SK-N-SH treated with all-trans-retinoic acid at 6 μM for 48 hours (cell line): ENCODE measurements around the gene KIRREL3.

Experiments used
- ARNTL ChIP-seq: fragments of 450-650 bp; formaldehyde crosslinking; IDR thresholded peaks from 2 replicates; pipeline ENCODE4 v1.5.0; 2020; ENCODE audit warnings: low read depth, mild to moderate bottlenecking, moderate library complexity, borderline replicate concordance
- GLIS3 ChIP-seq: fragments of 250-450 bp; sonication (Bioruptor Pico); IDR thresholded peaks from 2 replicates; pipeline ENCODE4 v1.5.0; 2020; ENCODE audit warnings: mild to moderate bottlenecking, moderate library complexity
- ISL1 ChIP-seq: fragments of 250-450 bp; sonication (Bioruptor Pico); IDR thresholded peaks from 2 replicates; pipeline ENCODE4 v2.1.2; 2022; ENCODE audit warnings: mild to moderate bottlenecking, moderate library complexity
- PATZ1 ChIP-seq: fragments of 250-450 bp; sonication (Bioruptor Pico); IDR thresholded peaks from 2 replicates; pipeline ENCODE4 v1.8.0; 2020; ENCODE audit warnings: mild to moderate bottlenecking, moderate library complexity, borderline replicate concordance
- ZFP3 ChIP-seq: fragments of 250-450 bp; sonication (Bioruptor Pico); IDR thresholded peaks from 2 replicates; pipeline ENCODE4 v1.5.0; 2020; ENCODE audit warnings: mild to moderate bottlenecking, moderate library complexity
- ZFP30 ChIP-seq: fragments of 450-650 bp; formaldehyde crosslinking; IDR thresholded peaks from 2 replicates; pipeline ENCODE4 v1.5.0; 2022; ENCODE audit warnings: mild to moderate bottlenecking, moderate library complexity
- ZNF565 ChIP-seq: fragments of 450-650 bp; formaldehyde crosslinking; conservative IDR thresholded peaks from 2 replicates; pipeline ENCODE4 v1.5.0; 2020; ENCODE audit warnings: low read depth, mild to moderate bottlenecking, moderate library complexity
- ZNF70 ChIP-seq: fragments of 450-650 bp; formaldehyde crosslinking; IDR thresholded peaks from 2 replicates; pipeline ENCODE4 v1.5.0; 2020; ENCODE audit warnings: mild to moderate bottlenecking, moderate library complexity
- TF ChIP-seq, protein P1 (sequence below): fragments of 250-450 bp; sonication (Bioruptor Pico); IDR thresholded peaks from 2 replicates; pipeline ENCODE4 v1.8.0; 2021; ENCODE audit warnings: low read depth, mild to moderate bottlenecking, moderate library complexity, borderline replicate concordance

- TF ChIP-seq GLIS3 (CRISPR knock-in tag) (no peak), ISL1 (CRISPR knock-in tag) (no peak), ZNF565 (no peak), ZNF70 (no peak), PATZ1 (CRISPR knock-in tag) (no peak), ZFP3 (CRISPR knock-in tag) (no peak), ARNTL (no peak), ZFP30 (CRISPR knock-in tag) (no peak)
- TF ChIP-seq, protein P1, sequence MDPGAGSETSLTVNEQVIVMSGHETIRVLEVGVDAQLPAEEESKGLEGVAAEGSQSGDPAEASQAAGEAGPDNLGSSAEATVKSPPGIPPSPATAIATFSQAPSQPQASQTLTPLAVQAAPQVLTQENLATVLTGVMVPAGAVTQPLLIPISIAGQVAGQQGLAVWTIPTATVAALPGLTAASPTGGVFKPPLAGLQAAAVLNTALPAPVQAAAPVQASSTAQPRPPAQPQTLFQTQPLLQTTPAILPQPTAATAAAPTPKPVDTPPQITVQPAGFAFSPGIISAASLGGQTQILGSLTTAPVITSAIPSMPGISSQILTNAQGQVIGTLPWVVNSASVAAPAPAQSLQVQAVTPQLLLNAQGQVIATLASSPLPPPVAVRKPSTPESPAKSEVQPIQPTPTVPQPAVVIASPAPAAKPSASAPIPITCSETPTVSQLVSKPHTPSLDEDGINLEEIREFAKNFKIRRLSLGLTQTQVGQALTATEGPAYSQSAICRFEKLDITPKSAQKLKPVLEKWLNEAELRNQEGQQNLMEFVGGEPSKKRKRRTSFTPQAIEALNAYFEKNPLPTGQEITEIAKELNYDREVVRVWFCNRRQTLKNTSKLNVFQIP (CRISPR knock-in tag): no peak
These were observed 85.6 kb downstream of the KIRREL3 start for GRCh38 chr11:126914941-126915340.
